Activated naive CD4-positive, alpha-beta T cell (primary cell): ENCODE results near the gene VSTM2B.
A peak's percentile ranks its signal among the peaks of the same experiment; 100 is the strongest.

Source experiments
- DNase-seq, 4 experiments: peaks; one replicate each; lab custom pipeline; 2025; lab: John Stamatoyannopoulos, UW

The VSTM2B gene

DNA sequence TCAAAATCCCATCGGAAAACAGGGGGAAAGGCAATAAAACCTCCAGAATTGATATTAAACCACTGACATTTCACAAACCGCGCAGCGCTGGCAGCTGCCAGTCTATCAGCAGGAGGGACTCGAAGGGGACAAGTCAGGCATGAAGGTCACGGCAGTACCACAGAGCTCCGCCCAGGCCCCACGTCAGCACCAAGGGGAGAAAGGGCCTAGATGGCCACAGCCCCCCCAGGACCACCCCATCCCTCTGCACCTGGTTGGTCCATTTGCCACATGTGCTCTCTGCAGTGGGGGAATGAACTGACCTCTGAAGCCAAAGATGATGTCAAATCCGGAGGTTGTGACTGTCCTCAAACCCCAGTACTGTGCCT, 9.5 kb upstream of the VSTM2B start:
- DNase-seq = no peak

DNA sequence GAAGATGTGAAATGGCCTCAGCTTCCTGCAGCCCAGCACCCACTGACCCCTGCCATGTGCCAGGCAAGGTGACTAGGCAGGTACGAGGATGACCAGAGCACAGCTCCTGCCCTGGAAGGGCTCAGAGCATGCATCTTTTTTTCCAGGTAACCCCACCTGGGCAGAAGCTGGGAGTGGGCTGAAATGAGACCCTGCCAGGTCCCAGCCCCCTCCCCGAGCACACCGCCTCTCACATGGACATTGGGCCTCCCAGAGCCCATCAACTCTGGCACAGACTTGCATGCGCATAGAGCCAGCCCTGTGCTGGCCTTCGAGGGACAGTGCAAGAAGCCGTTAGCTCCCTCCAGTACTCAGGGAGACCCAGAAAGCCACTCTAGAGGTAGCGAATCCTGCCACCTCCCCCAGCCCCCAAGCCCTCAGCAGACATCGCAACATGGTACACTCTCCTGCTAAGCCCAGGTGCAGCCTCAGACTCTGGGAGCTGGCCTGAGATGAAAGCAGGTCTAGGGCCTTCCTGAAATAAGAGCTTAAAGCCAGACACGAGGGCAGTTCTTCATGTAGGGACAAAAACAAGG, 8.9 kb upstream of the VSTM2B start:
- DNase-seq = no peak

DNA sequence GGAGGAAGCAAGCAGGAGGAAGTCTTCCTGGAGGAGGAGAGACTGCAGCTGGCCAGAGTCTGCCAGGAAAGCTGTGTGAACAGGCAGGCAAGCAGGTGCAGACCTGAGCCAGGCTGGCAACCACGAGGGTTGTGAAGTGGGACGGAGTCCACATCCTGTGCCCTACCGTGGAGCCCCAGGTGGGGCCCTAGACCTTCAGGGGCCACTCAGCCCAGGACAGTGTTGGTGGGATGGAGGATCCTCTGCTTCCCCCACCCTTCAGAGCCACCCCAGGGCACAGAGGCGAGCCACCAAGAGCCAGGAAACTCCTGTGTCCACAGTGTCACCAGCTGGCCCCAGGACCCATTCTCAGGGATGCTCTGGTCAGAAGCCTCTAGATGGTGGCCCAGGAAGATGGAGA, 8.4 kb upstream of the VSTM2B start:
- no peak for DNase-seq

DNA sequence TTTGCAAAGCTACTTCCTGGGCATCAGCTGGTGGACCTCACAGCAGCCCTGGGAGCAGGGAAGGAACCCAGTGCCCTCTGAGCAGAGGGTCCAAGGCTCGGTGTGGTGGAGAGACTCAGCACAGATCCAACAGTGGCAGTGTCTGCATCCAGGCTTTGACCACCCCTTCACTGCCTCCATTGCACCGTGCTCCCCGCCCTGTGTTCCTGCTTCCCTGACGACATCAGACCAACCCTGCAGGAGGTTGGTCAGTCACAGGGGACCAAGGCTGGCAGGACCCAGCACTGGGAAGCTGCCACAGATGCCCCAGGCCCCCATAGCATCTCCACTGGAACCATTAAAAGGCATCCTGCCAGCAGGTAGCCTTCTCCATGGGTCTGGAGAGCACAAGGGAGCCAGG, 7.8 kb upstream of the VSTM2B start:
- DNase-seq = no peak

DNA sequence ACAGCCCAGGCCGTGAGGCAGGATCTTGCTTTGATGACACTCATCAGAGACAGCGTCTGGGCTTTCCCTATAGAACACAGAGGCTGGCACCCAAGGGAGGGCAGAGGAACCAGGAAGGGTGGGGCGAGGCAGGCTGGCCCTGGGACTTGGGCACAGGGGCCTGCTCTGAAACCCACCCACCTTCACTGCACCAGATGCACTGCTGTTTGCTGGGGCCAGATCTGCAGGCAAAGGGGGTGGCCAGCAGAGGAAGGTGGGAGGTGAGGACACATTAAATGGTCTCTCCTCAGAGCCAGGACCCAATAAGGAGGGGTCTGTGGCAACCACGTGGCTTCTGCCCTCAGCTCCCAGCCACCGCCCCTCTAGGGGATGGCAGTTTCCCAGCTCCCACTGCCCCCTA, 6.6 kb upstream of the VSTM2B start:
- no peak for DNase-seq

DNA sequence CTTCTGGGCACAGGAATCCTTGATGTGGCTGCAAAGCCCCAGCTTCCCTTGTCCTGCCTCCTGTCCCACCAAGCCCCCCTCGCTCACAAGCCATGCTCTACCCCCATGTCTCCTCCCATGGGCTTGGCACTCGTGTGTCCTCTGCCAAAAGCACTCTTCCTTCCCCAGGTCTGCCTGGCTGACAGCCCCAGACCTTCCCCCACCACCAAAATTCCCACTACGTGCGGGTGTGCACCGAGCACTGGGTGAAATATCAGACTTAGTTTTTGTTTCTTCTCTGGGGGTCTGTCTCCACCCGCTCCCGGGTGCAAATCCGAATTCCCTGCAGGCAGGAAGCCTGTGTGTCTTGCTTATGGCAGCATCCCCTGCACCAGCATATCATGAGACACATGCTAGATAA, 5.9 kb upstream of the VSTM2B start:
- no peak for DNase-seq

DNA sequence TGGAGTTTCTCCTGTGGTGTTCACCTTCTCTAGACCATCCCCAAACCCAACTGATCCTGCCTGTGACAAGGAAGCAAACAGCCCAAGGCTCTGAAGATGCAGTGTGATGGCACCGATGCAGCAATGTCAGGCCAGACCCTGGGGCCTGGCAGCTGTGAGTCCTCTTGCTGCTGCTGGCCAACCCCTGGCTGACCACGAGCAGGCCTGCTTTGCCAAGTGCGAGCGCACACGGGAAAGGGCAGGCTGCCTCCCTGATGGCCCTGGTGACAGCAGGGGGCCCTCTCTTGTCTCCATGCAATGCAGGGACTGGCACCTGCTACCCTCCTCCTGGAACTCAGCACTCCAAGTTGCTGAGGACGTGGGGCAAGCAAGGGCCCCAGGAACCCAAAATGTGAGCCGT, 5.4 kb upstream of the VSTM2B start:
- no peak for DNase-seq

DNA sequence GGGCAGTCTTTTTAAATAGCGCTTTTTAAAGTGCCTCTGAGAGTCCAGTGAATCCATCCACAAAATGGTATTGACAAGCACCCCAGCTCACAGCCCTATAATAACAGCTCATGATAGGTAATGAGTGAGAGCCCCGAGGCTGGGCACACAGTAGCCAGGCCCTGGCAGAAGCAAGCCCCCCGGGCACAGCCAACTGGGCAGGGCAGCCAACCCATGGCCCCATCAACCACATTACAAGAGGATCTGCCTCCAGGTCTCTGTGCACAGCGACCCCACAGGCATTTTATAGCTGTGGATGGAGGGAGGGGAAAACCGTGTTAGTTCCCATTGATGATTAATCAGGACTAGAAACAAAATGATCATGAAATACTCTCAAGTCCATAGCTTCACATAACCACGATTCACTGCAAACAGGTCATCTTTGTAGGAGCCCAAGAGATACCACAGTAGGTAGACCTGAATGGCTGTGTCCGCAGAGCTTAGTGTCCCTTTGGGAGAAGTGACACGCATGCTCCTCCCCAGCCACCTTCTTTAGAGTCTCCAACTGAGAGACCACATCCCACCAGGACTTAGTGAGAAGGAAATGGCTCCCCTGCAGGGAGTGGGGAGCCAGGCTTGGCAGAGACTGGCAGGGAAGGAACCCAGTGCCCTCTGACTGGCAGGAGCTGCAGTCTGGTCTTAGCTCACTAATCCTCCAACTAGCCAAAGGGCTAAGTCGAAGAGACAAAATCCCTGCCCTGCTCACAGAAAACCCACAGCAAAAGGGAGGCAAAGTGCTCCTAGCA, 4.3 kb upstream of the VSTM2B start:
- DNase-seq = no peak

DNA sequence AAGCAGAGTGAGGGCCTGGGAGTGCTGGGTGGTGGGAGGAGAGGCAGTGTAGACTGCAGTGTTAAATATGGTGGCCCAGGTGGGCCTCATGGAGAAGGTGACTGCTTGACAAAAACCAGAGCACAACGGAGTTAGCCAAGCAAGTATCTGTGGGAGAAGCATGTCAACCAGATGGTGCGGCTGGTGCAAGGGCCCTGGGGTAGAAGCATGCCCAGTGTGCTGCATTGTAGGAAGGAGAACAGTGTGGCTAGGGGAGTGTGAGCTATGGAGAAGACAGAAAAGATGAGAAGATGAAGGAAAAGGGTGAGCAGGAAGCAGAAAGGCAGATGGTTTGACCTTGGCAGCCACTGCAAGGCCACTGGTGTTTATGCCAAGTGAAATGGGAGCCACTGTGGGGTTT, 2.2 kb upstream of the VSTM2B start:
- no peak for DNase-seq

DNA sequence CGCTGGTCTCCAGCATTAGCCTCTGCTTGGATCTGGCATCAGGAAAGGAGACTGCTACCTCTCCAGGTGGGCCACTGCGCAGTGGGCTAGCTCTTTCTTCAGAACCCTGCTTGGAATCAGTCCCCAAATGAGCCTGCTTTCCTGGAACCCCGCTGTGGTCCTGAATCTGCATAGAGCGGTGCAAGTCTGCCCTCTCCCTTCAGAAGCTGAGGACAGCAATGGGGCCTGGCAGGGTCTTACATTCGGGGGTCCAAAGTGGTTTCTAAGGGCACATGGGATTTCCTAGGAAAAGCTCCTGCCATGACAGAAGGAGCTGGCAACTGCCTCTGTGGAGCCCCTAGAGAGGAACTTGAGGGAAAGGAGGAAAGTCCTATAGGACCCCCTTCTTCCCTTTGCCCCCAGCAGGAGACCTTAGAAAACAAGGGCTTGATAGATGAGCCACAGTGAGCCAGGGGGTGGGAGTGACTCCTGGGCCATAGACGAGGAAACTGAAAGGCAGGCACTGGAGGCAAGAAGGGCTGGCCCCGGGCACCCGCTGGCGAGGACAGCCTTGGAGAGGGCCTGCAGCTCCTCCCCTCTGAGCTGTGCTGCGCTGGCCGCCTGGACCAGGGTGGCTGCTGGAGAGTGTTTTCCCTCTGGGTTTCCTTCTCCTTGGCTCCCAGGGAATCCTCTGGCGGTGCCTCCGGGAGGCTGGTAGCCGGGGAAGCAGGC, 1.4 kb upstream of the VSTM2B start:
- no peak for DNase-seq

DNA sequence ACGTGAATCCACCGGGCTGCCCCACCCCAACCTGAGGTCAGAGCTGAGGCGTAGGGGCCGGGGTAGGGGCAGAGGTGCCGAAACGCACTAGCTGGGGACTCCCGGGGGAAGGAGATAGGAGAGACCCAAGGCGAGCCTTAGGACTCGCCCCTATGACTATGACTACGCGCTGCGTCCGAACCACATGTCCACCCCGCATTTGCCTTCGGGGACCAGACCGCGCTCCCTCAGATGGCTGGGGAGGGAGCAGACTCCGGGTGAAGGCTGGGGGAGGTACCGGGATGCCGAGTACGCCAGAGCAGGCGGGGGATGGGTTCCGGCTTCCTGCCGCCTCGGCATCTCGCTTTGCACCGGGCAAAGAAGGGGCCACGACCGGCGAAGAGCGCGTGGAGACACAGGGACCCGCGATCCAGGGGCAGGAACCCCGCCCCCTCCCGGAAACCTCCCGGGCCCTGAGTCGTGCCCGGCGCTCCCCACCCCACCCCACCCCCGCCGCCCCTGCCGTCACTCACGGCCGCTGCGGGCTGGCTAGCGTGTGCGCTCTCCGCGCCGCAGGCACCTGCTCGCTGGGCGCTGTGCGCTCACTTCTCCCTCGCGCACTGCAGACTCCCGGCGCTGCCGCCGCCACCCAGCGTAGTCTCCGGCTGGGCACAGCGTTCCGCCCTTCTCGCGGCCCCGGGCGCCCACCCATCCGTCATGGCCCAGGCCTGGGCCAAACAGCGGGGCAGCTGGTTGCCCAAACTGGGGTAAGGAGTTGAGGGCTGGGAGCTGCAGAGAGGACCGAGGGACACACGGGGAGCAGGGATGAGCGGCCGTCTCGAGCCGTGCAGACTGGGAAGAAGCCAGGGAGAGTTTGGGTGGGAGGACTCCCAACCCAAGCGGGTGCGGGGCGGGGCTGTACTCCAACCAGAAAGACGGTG, 622 bp upstream of the VSTM2B start:
- DNase-seq = no peak

DNA sequence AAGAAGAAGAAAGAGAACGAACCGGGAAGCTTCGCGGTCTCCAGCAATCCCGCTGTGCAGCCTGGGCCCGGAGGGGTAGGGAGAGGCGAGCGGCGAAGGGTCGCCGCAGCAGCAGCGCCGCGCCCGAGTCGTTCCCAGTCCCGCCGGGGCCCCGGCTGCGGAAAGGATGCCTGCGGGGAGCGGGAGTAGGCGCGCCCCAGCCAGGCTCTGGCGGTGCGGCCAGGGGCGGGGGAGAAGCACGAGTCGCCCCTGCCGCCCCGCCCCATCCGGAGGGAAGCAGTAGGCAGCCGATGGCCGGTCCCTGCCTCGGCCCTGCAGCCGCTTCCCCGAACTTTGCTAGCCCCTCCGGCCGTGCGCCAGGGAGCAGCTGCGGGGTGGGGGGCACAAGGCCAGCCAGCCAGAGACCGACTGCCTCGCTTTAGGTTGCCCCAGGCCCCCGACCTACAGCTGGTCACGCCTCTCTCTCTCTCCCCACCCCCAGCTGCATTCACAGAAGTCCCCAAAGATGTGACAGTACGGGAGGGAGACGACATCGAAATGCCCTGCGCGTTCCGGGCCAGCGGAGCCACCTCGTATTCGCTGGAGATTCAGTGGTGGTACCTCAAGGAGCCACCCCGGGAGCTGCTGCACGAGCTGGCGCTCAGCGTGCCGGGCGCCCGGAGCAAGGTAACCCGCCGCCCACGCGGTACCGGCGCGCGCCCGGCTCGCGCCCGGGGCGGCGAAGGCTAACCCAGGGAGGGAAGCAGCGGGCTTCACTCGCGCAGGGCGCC, 1.1 kb downstream of the VSTM2B start:
- DNase-seq = no peak

DNA sequence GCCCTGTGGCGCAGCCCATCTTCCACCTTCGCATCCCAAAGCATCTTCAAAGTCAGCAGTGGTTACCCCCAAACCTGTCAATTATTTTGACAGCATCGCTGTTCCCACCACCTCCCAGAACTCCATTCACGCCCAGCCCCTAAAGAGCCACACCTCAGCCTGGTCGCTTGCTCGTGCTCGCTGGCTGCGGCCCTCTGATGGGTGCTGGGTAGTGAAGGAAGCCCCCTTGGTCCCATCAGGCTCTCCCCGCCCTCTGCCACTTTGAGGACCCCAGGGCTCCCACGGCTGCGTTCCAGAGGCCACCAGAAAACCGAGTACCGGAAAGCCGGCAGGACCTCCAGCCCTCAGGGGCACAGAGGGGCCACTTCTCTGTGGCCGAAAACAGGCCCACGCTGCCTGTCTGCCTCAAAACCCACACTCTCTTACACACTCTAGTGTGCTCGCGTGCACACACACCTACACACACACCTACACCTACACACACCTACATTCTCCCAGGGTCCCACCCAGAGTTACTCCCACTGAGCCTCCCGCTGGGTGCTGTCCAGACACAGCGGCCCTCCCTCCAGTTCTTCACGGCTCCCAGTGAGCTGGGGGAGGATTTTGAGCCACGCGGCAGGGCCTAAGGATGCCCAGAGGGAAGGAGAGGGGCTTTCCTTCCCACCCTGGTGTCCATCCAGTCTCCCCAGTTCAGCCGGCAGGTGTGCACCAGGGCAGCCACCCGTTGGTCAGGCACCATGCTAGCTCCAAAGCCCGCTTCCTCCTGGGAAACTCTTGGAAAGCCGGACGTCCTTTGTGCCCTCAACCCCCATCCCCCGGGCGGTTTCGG, 1.9 kb downstream of the VSTM2B start:
- DNase-seq = no peak

DNA sequence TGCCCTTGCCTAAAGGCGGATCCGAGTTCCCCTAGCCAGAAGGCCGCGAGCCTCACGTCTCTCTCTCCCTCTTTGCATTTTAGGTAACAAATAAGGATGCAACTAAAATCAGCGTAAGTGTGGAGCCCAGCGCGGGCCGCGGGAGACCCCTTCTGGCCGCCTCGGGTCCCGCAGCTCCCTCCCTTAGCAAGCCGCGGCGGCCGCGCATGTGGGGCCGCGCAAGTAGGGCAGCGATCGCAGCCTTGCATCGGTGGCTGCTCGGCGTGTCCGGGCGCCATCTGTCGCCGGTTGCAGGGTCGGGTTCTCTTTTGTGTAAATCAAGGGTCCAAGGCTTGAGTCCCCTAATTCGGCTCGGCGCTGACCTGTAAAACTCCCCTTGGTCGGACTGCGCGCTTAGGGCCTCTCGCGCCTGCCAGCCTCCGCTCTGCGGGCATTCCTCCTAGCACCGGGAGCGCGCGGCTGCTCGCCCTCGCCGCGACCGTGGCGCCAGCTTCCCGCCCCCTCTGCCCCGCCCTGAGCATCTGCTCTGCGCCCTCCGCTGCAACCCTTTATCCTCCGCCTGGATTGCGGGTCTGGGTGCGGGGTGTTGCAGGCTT, 2.7 kb downstream of the VSTM2B start:
- DNase-seq = peak in 3 of 4 experiments; percentile 24 to 34 (median 27)

DNA sequence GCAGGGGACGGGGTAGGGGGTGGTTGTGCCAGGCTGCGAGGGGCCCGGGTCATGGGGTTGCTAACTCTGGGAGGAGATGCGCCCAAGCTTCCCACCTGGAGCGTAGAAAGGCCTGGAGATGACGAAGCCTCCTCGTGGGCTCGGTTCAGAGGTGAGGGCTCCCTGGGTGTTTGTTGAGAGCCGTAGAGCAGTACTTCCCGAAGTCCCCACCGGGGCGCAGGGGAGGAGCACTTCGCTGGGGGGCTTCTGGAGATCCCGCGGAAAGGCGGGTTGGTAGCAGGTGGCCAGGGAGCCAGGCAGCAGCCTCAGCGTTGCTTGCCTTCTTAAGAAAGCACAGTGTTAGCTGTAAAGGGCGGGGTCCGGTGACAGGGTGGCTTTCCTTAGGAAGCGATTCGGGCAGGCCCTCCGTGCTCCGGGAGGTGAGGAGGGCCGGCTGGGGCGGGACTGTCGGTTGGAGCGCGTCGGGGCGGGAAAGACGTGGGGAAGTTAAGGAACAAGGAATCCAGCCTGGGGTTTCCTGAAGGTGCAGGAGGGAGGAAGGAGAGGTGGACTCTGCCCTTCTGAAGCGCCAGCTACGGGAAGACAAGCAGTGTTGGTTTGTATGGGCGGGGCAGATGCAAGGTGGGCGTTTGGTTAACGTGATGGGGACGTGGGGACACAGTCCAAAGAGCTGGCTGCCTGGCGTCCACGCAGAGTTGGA, 3.3 kb downstream of the VSTM2B start:
- DNase-seq = no peak

DNA sequence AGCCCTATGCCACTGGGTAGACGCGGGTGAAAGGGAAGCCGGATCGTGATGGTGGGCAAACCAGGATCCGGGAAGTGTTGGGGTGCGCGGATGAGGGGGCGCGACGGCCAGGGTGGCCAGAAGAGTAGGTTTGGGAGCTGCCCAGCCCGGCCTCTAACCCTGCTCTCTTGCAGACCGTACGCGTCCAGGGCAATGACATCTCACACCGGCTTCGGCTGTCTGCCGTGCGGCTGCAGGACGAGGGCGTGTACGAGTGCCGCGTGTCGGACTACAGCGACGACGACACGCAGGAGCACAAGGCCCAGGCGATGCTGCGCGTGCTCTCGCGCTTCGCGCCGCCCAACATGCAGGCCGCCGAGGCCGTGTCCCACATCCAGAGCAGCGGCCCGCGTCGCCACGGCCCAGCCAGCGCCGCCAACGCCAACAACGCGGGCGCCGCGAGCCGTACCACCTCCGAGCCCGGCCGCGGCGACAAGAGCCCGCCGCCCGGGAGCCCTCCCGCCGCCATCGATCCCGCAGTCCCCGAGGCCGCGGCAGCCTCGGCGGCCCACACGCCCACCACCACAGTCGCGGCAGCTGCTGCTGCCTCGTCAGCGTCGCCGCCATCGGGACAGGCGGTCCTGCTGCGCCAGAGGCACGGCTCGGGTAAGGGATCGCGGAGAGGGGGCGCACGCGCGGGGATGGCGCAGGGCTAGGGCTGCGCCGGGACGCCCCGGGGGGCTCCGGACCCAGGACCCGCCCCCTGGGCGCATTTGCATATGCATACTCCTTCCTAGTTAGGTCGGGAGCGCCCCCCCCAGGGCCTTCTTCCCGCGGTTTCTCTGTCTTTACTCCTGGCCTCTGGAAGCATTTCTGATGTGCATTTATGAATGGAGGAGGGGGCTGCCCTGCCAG, 4.1 kb downstream of the VSTM2B start:
- DNase-seq = no peak

DNA sequence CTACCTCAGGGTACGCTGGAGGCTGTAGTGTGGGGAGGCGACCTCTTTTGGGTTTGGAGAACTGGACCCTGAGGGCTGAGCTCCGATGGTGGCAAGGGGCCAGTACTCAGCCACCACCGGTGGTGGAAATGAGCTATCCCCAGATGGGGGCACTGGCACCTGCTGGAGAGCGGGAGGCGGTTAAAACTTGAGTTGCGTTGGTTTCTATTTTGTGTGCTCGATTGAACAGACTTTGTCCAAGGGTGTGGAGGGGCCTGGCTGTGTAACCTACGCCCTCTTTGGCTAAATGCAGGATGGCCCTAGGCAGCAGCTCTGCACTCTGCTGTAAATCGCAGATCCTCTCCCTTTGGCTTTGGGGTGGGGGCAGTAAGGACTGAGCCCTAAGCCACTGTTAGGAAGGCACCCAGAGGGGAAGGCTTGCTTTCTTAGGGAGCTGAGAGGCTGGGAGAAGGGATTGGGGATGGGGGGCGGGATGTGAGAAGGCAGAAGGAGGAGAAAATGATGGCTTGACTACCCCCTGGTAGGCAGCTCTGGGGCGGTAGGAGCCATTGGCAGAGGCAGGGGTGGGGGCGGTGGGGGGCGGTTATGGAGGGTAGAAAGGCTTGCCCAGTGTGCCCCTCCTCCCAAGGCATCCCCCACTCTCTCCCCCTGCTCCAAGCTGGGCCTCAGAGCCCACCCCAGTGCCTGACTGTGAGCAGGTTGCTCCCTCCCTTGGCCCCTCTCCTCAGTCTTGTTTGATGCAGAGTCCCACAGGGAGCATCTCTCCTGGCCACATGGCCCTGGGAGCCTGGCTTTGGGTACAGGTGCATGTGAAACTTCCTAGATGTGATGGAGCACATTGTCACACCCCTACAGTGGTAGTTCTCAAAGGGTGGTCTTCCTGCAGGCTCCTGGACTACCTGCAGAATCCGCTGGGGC, 5.0 kb downstream of the VSTM2B start:
- DNase-seq = no peak
